ENCODE data around the gene MLYCD. TPM values are rescaled to one million over a fixed set of nuclear protein-coding genes. Genes with fewer than 3 reads are reported as not detected.

Gene MLYCD
- total and polyA plus RNA-seq, 11 donors = 19.4 to 65.3 (median 38.4) TPM

GRCh38 chr16:83935005-83935857 lies 36.3 kb downstream of the MLYCD start:
- Histone ChIP-seq H3K36me3 (no peaks in the 10 kb centered on the region), H3K27ac (no peak overlapping the region), H3K4me3 (no peak overlapping the region), H3K4me1 (peaks cover 0 to 13% (median 5%) of the 10 kb centered on the region in 12 donors), H3K27me3 (no peaks in the 10 kb centered on the region), H3K9me3 (no peaks in the 10 kb centered on the region)
- intact Hi-C loops (cut with DNase I) = no loop called here
- TF ChIP-seq CTCF (IDR thresholded peaks at IDR 0.05) (no peak), POLR2A (IDR thresholded peaks at IDR 0.05) (no peak)
- ATAC-seq (no peak), DNase-seq (no peak)
- WGBS, 4 donors = 88 to 93% (median 91%) methylated on average over 30 of the region's 30 CpGs

GRCh38 chr16:83935858-83936255 lies 36.9 kb downstream of the MLYCD start:
- no peaks in the 10 kb centered on the region for H3K27me3 ChIP-seq
- TF ChIP-seq CTCF (IDR thresholded peaks at IDR 0.05) = no peak
- TF ChIP-seq POLR2A (IDR thresholded peaks at IDR 0.05) = no peak
- intact Hi-C loops (cut with DNase I) = no loop called here
- ATAC-seq (no peak), DNase-seq (no peak)
- H3K4me1 ChIP-seq = peaks cover 0 to 10% (median 3%) of the 10 kb centered on the region in 12 donors
- no peak overlapping the region for H3K27ac ChIP-seq
- H3K9me3 ChIP-seq = no peaks in the 10 kb centered on the region
- no peak overlapping the region for H3K4me3 ChIP-seq
- H3K36me3 ChIP-seq = no peaks in the 10 kb centered on the region
- WGBS, 4 donors = 72 to 98% (median 84%) methylated on average over 5 to 10 of the region's 10 CpGs

- 89 to 93% (median 91%) methylated on average over 18 to 19 of the region's 19 CpGs for WGBS, 4 donors
- intact Hi-C loops (cut with DNase I) = no loop called here
- Histone ChIP-seq H3K4me3 (no peak overlapping the region), H3K4me1 (peaks cover 0 to 10% (median 3%) of the 10 kb centered on the region in 12 donors), H3K27me3 (no peaks in the 10 kb centered on the region), H3K9me3 (no peaks in the 10 kb centered on the region), H3K36me3 (no peaks in the 10 kb centered on the region), H3K27ac (no peak overlapping the region)
- DNase-seq = no peak
- no peak for ATAC-seq
- no peak for TF ChIP-seq POLR2A (IDR thresholded peaks at IDR 0.05)
- no peak for TF ChIP-seq CTCF (IDR thresholded peaks at IDR 0.05)
Observed at GRCh38 chr16:83936581-83937165, 37.8 kb downstream of the MLYCD start.

GRCh38 chr16:83937267-83937666 lies 38.4 kb downstream of the MLYCD start:
- Histone ChIP-seq H3K36me3 (no peaks in the 10 kb centered on the region), H3K4me3 (no peak overlapping the region), H3K9me3 (no peaks in the 10 kb centered on the region), H3K4me1 (peaks cover 0 to 10% (median 3%) of the 10 kb centered on the region in 12 donors), H3K27ac (no peak overlapping the region), H3K27me3 (no peaks in the 10 kb centered on the region)
- DNase-seq (no peak), ATAC-seq (no peak)
- TF ChIP-seq CTCF (IDR thresholded peaks at IDR 0.05) (no peak), POLR2A (IDR thresholded peaks at IDR 0.05) (no peak)
- intact Hi-C loops (cut with DNase I) = no loop called here
- WGBS, 4 donors = 81 to 99% (median 98%) methylated on average over 2 of the region's 2 CpGs
